NCI-H1436 (cell line): Measurements from ENCODE around the gene LHFPL2.

Experiments
- DNase-seq: peaks from one replicate; lab custom pipeline; 2025; lab: John Stamatoyannopoulos, UW

The LHFPL2 gene

GRCh38 chr5:78618303-78618702, 30.3 kb downstream of the LHFPL2 start:
- no peak for DNase-seq

GRCh38 chr5:78615697-78616096, 32.9 kb downstream of the LHFPL2 start:
- no peak for DNase-seq

- no peak for DNase-seq
These were observed 33.8 kb downstream of the LHFPL2 start for GRCh38 chr5:78614816-78615215.

GRCh38 chr5:78613756-78614155, 34.8 kb downstream of the LHFPL2 start:
- DNase-seq: no peak

GRCh38 chr5:78613151-78613533, 35.4 kb downstream of the LHFPL2 start:
- DNase-seq: no peak

GRCh38 chr5:78612227-78613150, 36.1 kb downstream of the LHFPL2 start:
- DNase-seq: no peak

GRCh38 chr5:78611126-78611605, 37.4 kb downstream of the LHFPL2 start:
- DNase-seq: no peak

- DNase-seq: no peak
These were observed 37.9 kb downstream of the LHFPL2 start for GRCh38 chr5:78610636-78611035.

GRCh38 chr5:78610163-78610583, 38.4 kb downstream of the LHFPL2 start:
- DNase-seq: no peak

- DNase-seq: no peak
These were observed 40.7 kb downstream of the LHFPL2 start for GRCh38 chr5:78607864-78608263.

GRCh38 chr5:78606241-78606640, 42.3 kb downstream of the LHFPL2 start:
- DNase-seq: no peak

GRCh38 chr5:78605611-78606010, 43.0 kb downstream of the LHFPL2 start:
- DNase-seq: no peak

- no peak for DNase-seq
These were observed 43.8 kb downstream of the LHFPL2 start for GRCh38 chr5:78604689-78605285.

GRCh38 chr5:78603636-78604175, 44.9 kb downstream of the LHFPL2 start:
- no peak for DNase-seq

GRCh38 chr5:78602400-78602799, 46.2 kb downstream of the LHFPL2 start:
- no peak for DNase-seq

- DNase-seq: no peak
These were observed 46.8 kb downstream of the LHFPL2 start for GRCh38 chr5:78601559-78602314.

GRCh38 chr5:78600687-78601414, 47.7 kb downstream of the LHFPL2 start:
- no peak for DNase-seq

- no peak for DNase-seq
These were observed 49.6 kb downstream of the LHFPL2 start for GRCh38 chr5:78598973-78599372.

GRCh38 chr5:78597974-78598371, 50.6 kb downstream of the LHFPL2 start:
- DNase-seq: no peak

GRCh38 chr5:78597068-78597973, 51.3 kb downstream of the LHFPL2 start:
- DNase-seq: no peak
